ENCODE measurements around the gene KCTD17. TPM values are rescaled to one million over a fixed set of nuclear protein-coding genes. Genes with fewer than 3 reads are reported as not detected.

KCTD17 gene
- total and polyA plus RNA-seq, 2 of the 13 experiments (the other 11 are each of a cell fraction or from before 2014, with no cell fraction given): 5.3 to 11.7 TPM

DNA sequence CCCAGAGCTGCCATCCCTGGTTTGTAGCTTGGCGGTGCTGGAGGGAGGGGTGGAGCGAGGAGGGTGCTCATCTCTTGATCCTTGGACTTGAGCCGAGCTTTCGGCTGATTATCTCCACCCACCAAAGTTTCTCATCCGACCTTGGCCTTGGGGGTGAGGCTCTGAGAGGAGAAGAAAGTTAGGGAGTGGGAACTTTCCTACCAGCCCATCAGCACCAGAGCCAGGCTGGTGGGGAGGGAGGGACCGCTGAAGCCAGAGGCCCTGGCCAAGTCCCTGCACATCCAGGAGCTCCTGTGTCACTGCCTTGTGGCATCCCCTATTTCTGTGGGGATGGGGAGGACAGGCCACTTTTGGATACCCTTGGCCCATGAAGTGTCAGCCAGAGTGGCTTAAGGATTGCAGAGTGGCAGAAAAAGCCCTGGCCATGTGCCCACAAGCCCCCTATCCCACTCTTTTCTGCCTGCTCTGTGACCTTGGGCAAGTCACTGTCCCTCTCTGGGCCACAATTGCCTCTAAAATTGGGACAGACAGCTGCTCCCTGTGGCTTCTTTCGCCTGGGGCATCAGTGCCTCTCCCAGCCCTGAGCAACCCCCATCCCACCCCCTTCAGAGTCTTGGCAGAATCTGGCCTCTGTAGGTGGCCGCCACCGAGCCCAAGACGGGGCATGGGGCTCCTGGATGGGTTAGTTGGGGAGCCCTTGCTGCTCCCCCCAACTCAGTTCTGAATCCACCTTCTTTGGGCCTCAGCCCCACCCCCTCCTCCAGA lies 10.3 kb downstream of the KCTD17 start:
- no peak for TF ChIP-seq SP4 (CRISPR knock-in tag; IDR thresholded peaks at IDR 0.05)
- no peak for TF ChIP-seq ZNF205 (CRISPR knock-in tag; IDR thresholded peaks at IDR 0.05)
- TF ChIP-seq ZMYM3 (CRISPR knock-in tag; IDR thresholded peaks at IDR 0.05): 0 out of 2 replicates have a peak, but pooled peaks have one; percentile 14
- peak; percentile 96 for TF ChIP-seq ZNF768 (CRISPR knock-in tag; IDR thresholded peaks at IDR 0.05)
- peak; percentile 82 for TF ChIP-seq ZSCAN25 (CRISPR knock-in tag; IDR thresholded peaks at IDR 0.05)
- no peak overlapping the region for H3K4me3 ChIP-seq (replicated peaks in 1 of 3; ENCODE audit: insufficient read depth in 1 of 3, low read depth in 2 of 3, low read length in 3 of 3)
- no peaks in the 10 kb centered on the region for H3K27me3 ChIP-seq (ENCODE audit: control insufficient read depth in 1 of 2, insufficient read depth in 2 of 2, low read length in 2 of 2)
- in situ Hi-C loops (cut with HindIII; ENCODE audit: extremely low pct_ligation_motif_present, low pct_unique_long_range_greater_than_20kb): no loop called here
- H3K9me3 ChIP-seq (ENCODE audit: low read length): no peaks in the 10 kb centered on the region
- FAIRE-seq (no peak), DNase-seq (ENCODE audit: low spot score) (no peak), ATAC-seq (no peak)
- WGBS (ENCODE audit: low lambda C conversion rate): 67% methylated on average over 8 of the region's 10 CpGs
- BruUV-seq (replicated peaks): no TSS peak
- ChIA-PET POLR2A (no interaction called here), CTCF (ENCODE audit: low intra/inter-chr PET ratio, low total read pairs) (no interaction called here)
- H3K79me2 ChIP-seq (ENCODE audit: insufficient read depth, low read length): no peaks in the 10 kb centered on the region
- H3K27ac ChIP-seq (ENCODE audit: extremely low read length, insufficient read depth, low read length): no peak overlapping the region
- no peaks in the 10 kb centered on the region for H4K20me1 ChIP-seq (ENCODE audit: insufficient read depth, low read length)
- no peak overlapping the region for H3K4me2 ChIP-seq (ENCODE audit: low read depth, low read length)
- H2AFZ ChIP-seq (ENCODE audit: low read length): no peak overlapping the region
- H3K4me1 ChIP-seq (ENCODE audit: insufficient read depth, low read length): peaks cover 33% of the 10 kb centered on the region
- H3K36me3 ChIP-seq (replicated peaks in 1 of 2; ENCODE audit: control insufficient read depth in 1 of 2, insufficient read depth in 2 of 2, low read length in 2 of 2): no peaks in the 10 kb centered on the region
- no peak overlapping the region for H3K9ac ChIP-seq (ENCODE audit: insufficient read depth, low read depth, low read length)
- intact Hi-C loops (cut with micrococcal nuclease; ENCODE audit: unreplicated experiment): no loop called here

DNA sequence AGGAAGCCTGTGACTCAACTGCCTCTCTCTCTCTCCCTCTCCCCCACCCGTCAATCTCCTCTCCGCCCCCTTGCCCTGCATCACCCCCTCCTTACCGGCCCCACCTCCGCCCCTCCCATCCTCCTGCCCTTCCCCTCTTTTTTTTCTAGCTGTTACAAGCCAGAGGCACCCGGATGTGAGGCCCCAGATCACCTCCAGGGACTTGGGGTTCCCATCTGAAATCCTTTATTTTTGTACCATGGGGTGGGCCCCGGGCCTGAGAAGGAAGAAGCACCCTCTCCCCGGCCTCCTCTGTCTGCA lies 10.8 kb downstream of the KCTD17 start:
- Histone ChIP-seq H3K36me3 (replicated peaks in 1 of 2; ENCODE audit: control insufficient read depth in 1 of 2, insufficient read depth in 2 of 2, low read length in 2 of 2) (no peaks in the 10 kb centered on the region), H3K4me3 (replicated peaks in 1 of 3; ENCODE audit: insufficient read depth in 1 of 3, low read depth in 2 of 3, low read length in 3 of 3) (no peak overlapping the region), H2AFZ (ENCODE audit: low read length) (no peak overlapping the region), H3K9me3 (ENCODE audit: low read length) (no peaks in the 10 kb centered on the region), H3K27ac (ENCODE audit: extremely low read length, insufficient read depth, low read length) (no peak overlapping the region), H3K27me3 (ENCODE audit: control insufficient read depth in 1 of 2, insufficient read depth in 2 of 2, low read length in 2 of 2) (no peaks in the 10 kb centered on the region), H3K4me2 (ENCODE audit: low read depth, low read length) (no peak overlapping the region), H3K9ac (ENCODE audit: insufficient read depth, low read depth, low read length) (no peak overlapping the region), H3K79me2 (ENCODE audit: insufficient read depth, low read length) (no peaks in the 10 kb centered on the region), H3K4me1 (ENCODE audit: insufficient read depth, low read length) (peaks cover 31% of the 10 kb centered on the region), H4K20me1 (ENCODE audit: insufficient read depth, low read length) (no peaks in the 10 kb centered on the region)
- CTCF ChIA-PET (ENCODE audit: low intra/inter-chr PET ratio, low total read pairs): no interaction called here
- POLR2A ChIA-PET: no interaction called here
- no TSS peak for BruUV-seq (replicated peaks)
- intact Hi-C loops (cut with micrococcal nuclease; ENCODE audit: unreplicated experiment) (no loop called here), in situ Hi-C loops (cut with HindIII; ENCODE audit: extremely low pct_ligation_motif_present, low pct_unique_long_range_greater_than_20kb) (no loop called here)
- DNase-seq (ENCODE audit: low spot score) (no peak), ATAC-seq (no peak), FAIRE-seq (no peak)
- WGBS (ENCODE audit: low lambda C conversion rate): 38% methylated on average over 7 of the region's 7 CpGs
- TF ChIP-seq TOPORS (CRISPR knock-in tag; IDR thresholded peaks at IDR 0.05): no peak
- no peak for TF ChIP-seq ZNF143 (CRISPR knock-in tag; IDR thresholded peaks at IDR 0.05)
- TF ChIP-seq ZNF20 (CRISPR knock-in tag; IDR thresholded peaks at IDR 0.05): no peak
- no peak for TF ChIP-seq RFX3 (CRISPR knock-in tag; IDR thresholded peaks at IDR 0.05)
- TF ChIP-seq NFYC (CRISPR knock-in tag; IDR thresholded peaks at IDR 0.05): no peak
- TF ChIP-seq, protein P1, sequence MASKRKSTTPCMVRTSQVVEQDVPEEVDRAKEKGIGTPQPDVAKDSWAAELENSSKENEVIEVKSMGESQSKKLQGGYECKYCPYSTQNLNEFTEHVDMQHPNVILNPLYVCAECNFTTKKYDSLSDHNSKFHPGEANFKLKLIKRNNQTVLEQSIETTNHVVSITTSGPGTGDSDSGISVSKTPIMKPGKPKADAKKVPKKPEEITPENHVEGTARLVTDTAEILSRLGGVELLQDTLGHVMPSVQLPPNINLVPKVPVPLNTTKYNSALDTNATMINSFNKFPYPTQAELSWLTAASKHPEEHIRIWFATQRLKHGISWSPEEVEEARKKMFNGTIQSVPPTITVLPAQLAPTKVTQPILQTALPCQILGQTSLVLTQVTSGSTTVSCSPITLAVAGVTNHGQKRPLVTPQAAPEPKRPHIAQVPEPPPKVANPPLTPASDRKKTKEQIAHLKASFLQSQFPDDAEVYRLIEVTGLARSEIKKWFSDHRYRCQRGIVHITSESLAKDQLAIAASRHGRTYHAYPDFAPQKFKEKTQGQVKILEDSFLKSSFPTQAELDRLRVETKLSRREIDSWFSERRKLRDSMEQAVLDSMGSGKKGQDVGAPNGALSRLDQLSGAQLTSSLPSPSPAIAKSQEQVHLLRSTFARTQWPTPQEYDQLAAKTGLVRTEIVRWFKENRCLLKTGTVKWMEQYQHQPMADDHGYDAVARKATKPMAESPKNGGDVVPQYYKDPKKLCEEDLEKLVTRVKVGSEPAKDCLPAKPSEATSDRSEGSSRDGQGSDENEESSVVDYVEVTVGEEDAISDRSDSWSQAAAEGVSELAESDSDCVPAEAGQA (IDR thresholded peaks at IDR 0.05; ENCODE audit: low read depth): no peak
- TF ChIP-seq, protein P1 (CRISPR knock-in tag; IDR thresholded peaks at IDR 0.05; ENCODE audit: borderline replicate concordance): no peak
- TF ChIP-seq, protein P2, sequence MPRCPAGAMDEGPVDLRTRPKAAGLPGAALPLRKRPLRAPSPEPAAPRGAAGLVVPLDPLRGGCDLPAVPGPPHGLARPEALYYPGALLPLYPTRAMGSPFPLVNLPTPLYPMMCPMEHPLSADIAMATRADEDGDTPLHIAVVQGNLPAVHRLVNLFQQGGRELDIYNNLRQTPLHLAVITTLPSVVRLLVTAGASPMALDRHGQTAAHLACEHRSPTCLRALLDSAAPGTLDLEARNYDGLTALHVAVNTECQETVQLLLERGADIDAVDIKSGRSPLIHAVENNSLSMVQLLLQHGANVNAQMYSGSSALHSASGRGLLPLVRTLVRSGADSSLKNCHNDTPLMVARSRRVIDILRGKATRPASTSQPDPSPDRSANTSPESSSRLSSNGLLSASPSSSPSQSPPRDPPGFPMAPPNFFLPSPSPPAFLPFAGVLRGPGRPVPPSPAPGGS (CRISPR knock-in tag; IDR thresholded peaks at IDR 0.05): no peak
